Osteocyte (in vitro differentiated cells): Measurements from ENCODE around the gene YTHDC1. TPM values are rescaled to one million over a fixed set of nuclear protein-coding genes. Genes with fewer than 3 reads are reported as not detected.

Experiments used
- DNase-seq: peaks from one replicate; pipeline ENCODE4 v3.0.0; 2021; ENCODE audit warnings: mixed read lengths; ENCODE audit not compliant: unreplicated experiment; ENCODE audit errors: extremely low spot score
- H3K27ac Mint-ChIP-seq: one replicate; pipeline ENCODE4 v1.8.0; 2021; ENCODE audit warnings: mild to moderate bottlenecking, mixed read lengths; ENCODE audit not compliant: unreplicated experiment
- H3K27me3 Mint-ChIP-seq: one replicate; pipeline ENCODE4 v1.8.0; 2021; ENCODE audit warnings: mixed read lengths; ENCODE audit not compliant: unreplicated experiment
- H3K36me3 Mint-ChIP-seq: one replicate; pipeline ENCODE4 v1.8.0; 2021; ENCODE audit warnings: mixed read lengths; ENCODE audit not compliant: unreplicated experiment
- H3K4me1 Mint-ChIP-seq: one replicate; pipeline ENCODE4 v1.8.0; 2021; ENCODE audit warnings: mixed read lengths; ENCODE audit not compliant: unreplicated experiment
- H3K4me3 Mint-ChIP-seq: one replicate; pipeline ENCODE4 v1.8.0; 2021; ENCODE audit warnings: mild to moderate bottlenecking, moderate library complexity, mixed read lengths; ENCODE audit not compliant: unreplicated experiment
- H3K9me3 Mint-ChIP-seq: one replicate; pipeline ENCODE4 v1.8.0; 2021; ENCODE audit warnings: mixed read lengths; ENCODE audit not compliant: unreplicated experiment
- CTCF ChIP-seq: fragments of 200-600 bp; sonication (generic); IDR thresholded peaks from 2 replicates; pipeline ENCODE4 v1.5.0; 2021; ENCODE audit warnings: antibody characterized with exemption, mild to moderate bottlenecking, moderate library complexity
- total RNA-seq: library from RNA; stranded (reverse); gene quantifications from 2 replicates; pipeline ENCODE4 v1.2.1, GENCODE V29; 2021

YTHDC1 gene
- total RNA-seq, 1 donor from 2014 or later, result 82.8 TPM

- Mint-ChIP-seq H3K9me3 (no peaks in the 10 kb centered on the region), H3K4me1 (no peaks in the 10 kb centered on the region), H3K36me3 (no peaks in the 10 kb centered on the region), H3K27me3 (peaks cover 30% of the 10 kb centered on the region), H3K4me3 (no peak overlapping the region), H3K27ac (no peak overlapping the region)
- DNase-seq, result no peak
- TF ChIP-seq CTCF, result no peak
These were observed 38.5 kb upstream of the YTHDC1 start for GRCh38 chr4:68388347-68388865.

DNA sequence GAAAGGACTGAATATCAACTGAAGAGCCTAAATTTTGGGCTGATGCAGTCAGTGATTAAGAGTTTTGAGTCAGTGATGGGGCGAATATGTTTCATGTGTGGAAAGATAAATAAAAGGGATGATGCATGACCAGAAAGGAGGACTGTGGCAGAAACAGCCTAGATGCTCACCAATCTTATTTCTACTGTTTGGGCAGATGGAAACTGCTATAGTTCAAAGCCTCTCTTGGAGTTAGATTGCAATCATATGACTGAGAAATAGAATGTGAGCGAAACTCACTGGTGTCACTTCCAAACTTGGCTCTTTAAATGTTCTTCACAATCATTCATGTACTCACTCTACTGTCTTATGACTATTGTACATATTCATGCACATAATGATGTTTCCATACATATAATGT, 35.4 kb upstream of the YTHDC1 start:
- Mint-ChIP-seq H3K36me3 (no peaks in the 10 kb centered on the region), H3K27me3 (peaks cover 42% of the 10 kb centered on the region), H3K4me1 (no peaks in the 10 kb centered on the region), H3K9me3 (no peaks in the 10 kb centered on the region), H3K27ac (no peak overlapping the region), H3K4me3 (no peak overlapping the region)
- TF ChIP-seq CTCF, result no peak
- DNase-seq, result no peak

DNA sequence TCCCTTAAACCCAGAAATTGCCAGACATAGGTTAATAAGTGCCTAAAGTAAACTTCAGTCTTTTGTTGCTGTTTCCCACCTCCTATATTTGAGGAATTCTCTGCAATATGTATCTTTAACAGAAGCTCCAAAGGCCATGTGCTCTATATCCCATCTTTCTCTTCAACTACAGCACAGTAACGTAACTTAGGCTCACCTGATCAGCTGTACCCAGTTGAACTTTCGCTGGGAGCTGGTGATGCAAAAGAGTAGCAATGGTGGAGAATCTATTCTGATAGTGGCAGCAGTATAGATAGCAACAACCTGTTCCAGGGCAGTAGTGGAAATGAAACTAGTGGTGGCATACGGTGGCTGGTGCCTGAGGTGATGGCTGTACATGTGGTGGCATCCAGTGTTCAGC, 33.2 kb upstream of the YTHDC1 start:
- Mint-ChIP-seq H3K27ac (no peak overlapping the region), H3K27me3 (peaks cover 52% of the 10 kb centered on the region), H3K9me3 (no peaks in the 10 kb centered on the region)

GRCh38 chr4:68378226-68378625, 28.3 kb upstream of the YTHDC1 start:
- Mint-ChIP-seq H3K36me3 (no peaks in the 10 kb centered on the region), H3K4me1 (peaks cover 11% of the 10 kb centered on the region)

More for the DNA sequence above, 33.2 kb upstream of the YTHDC1 start:
- Mint-ChIP-seq H3K4me1 (no peaks in the 10 kb centered on the region), H3K4me3 (no peak overlapping the region), H3K36me3 (no peaks in the 10 kb centered on the region)
- TF ChIP-seq CTCF, result no peak
- DNase-seq, result no peak

More at GRCh38 chr4:68378226-68378625, 28.3 kb upstream of the YTHDC1 start:
- peaks cover 44% of the 10 kb centered on the region for H3K27me3 Mint-ChIP-seq
- no peak for DNase-seq
- TF ChIP-seq CTCF, result no peak
- H3K27ac Mint-ChIP-seq, result no peak overlapping the region
- no peak overlapping the region for H3K4me3 Mint-ChIP-seq
- no peaks in the 10 kb centered on the region for H3K9me3 Mint-ChIP-seq
